SU-DHL-6 (cell line): ENCODE measurements around the gene PDLIM5.

Source experiments
- H2AFZ ChIP-seq: fragments of 200-600 bp; sonication (generic); 2 replicates; pipeline ENCODE4 v1.6.1; 2014; ENCODE audit warnings: low read depth, mild to moderate bottlenecking, moderate library complexity, mixed read lengths, antibody characterized with exemption, low read length; ENCODE audit not compliant: severe bottlenecking
- H3F3A ChIP-seq: fragments of 200-600 bp; shearing (Covaris generic); 2 replicates; pipeline ENCODE4 v1.6.0; 2016; ENCODE audit warnings: antibody characterized with exemption, mild to moderate bottlenecking; ENCODE audit not compliant: insufficient read depth
- H3K27ac ChIP-seq: fragments of 200-600 bp; sonication (generic); 2 replicates; pipeline ENCODE4 v1.5.1; 2016; ENCODE audit warnings: low read depth, mild to moderate bottlenecking, low read length, moderate library complexity, mixed read lengths
- H3K27me3 ChIP-seq: fragments of 200-600 bp; sonication (generic), shearing (Covaris generic); 2 replicates; pipeline ENCODE4 v1.6.0; 2014; ENCODE audit warnings: mild to moderate bottlenecking, low read length
- H3K36me3 ChIP-seq: fragments of 200-600 bp; sonication (generic); 2 replicates; pipeline ENCODE4 v1.6.1; 2014; ENCODE audit warnings: mild to moderate bottlenecking, low read length, mixed read lengths
- H3K4me2 ChIP-seq: fragments of 300-600, 200-600 bp; shearing (Covaris generic), sonication (generic); 2 replicates; pipeline ENCODE4 v1.6.0; 2014; ENCODE audit warnings: low read length, low read depth, mild to moderate bottlenecking; ENCODE audit not compliant: poor library complexity, severe bottlenecking
- H3K4me3 ChIP-seq: fragments of 200-600 bp; sonication (generic); 2 replicates; pipeline ENCODE4 v1.5.1; 2014; ENCODE audit warnings: antibody characterized with exemption, low read length, mild to moderate bottlenecking, mixed read lengths; ENCODE audit not compliant: insufficient read depth, poor library complexity, severe bottlenecking
- H3K79me2 ChIP-seq: fragments of 200-600 bp; sonication (generic); 2 replicates; pipeline ENCODE4 v1.6.1; 2014; ENCODE audit warnings: mild to moderate bottlenecking, low read length, moderate library complexity; ENCODE audit not compliant: insufficient read depth
- H3K9ac ChIP-seq: fragments of 200-600 bp; sonication (generic); 2 replicates; pipeline ENCODE4 v1.7.0; 2014; ENCODE audit warnings: mild to moderate bottlenecking, low read length
- H3K9me2 ChIP-seq: fragments of 200-600 bp; sonication (generic); replicated peaks from 2 replicates; pipeline ENCODE4 v1.6.1; 2014; ENCODE audit warnings: low read length; ENCODE audit not compliant: insufficient read depth
- H3K9me3 ChIP-seq: fragments of 200-600 bp; sonication (generic); 2 replicates; pipeline ENCODE4 v1.6.1; 2014; ENCODE audit warnings: low read length, mixed read lengths; ENCODE audit not compliant: insufficient read depth
- H4K20me1 ChIP-seq: fragments of 200-600 bp; sonication (generic); 2 replicates; pipeline ENCODE4 v1.6.1; 2014; ENCODE audit warnings: low read depth, mild to moderate bottlenecking, antibody characterized with exemption, low read length, moderate library complexity, mixed read lengths
- CTCF ChIP-seq: fragments of 200-600 bp; sonication (generic); IDR thresholded peaks from one replicate; pipeline ENCODE4 v1.5.1; 2017; ENCODE audit warnings: antibody characterized with exemption, mild to moderate bottlenecking, low read length, moderate library complexity; ENCODE audit not compliant: insufficient read depth, poor library complexity, severe bottlenecking
- EZH2phosphoT487 ChIP-seq: fragments of 200-600 bp; sonication (generic), shearing (Covaris generic); conservative IDR thresholded peaks from 2 replicates; pipeline ENCODE4 v1.6.1; 2018; ENCODE audit warnings: mild to moderate bottlenecking, antibody characterized with exemption, low read length, moderate library complexity, mixed read lengths

The PDLIM5 gene

DNA sequence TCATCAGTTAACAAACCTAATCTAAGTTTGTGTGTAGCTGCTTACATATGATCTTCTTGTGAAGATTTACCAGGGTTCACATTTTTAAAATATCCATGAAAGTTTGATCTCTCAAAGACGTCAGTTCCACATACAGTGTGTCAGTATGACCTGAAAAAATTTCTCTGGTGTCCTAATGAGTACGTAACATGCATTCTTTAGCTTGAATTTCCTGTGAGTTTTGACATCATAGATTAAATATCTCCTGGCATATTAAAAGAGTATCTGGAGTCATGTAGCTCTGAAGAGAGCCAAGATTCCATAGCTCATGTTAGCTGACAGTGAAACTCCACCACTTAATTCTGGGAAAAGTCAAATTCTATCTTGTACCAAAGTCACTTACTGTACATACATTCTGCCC lies 43.9 kb upstream of the PDLIM5 start:
- H3F3A ChIP-seq = no peaks in the 10 kb centered on the region
- TF ChIP-seq CTCF (no peak), EZH2phosphoT487 (no peak)
- no peaks in the 10 kb centered on the region for H3K9me2 ChIP-seq
- no peaks in the 10 kb centered on the region for H3K9me3 ChIP-seq
- H3K27ac ChIP-seq = no peak overlapping the region
- H2AFZ ChIP-seq = no peak overlapping the region
- H3K36me3 ChIP-seq = no peaks in the 10 kb centered on the region
- H3K27me3 ChIP-seq = no peaks in the 10 kb centered on the region
- H4K20me1 ChIP-seq = no peaks in the 10 kb centered on the region
- H3K9ac ChIP-seq = no peak overlapping the region
- H3K4me2 ChIP-seq = no peak overlapping the region
- no peaks in the 10 kb centered on the region for H3K79me2 ChIP-seq
- no peak overlapping the region for H3K4me3 ChIP-seq

GRCh38 chr4:94408549-94409374 lies 43.0 kb upstream of the PDLIM5 start:
- no peaks in the 10 kb centered on the region for H3K36me3 ChIP-seq
- no peaks in the 10 kb centered on the region for H3K9me2 ChIP-seq
- no peak overlapping the region for H2AFZ ChIP-seq
- H3K27me3 ChIP-seq = no peaks in the 10 kb centered on the region
- no peaks in the 10 kb centered on the region for H4K20me1 ChIP-seq
- H3F3A ChIP-seq = no peaks in the 10 kb centered on the region
- H3K27ac ChIP-seq = no peak overlapping the region
- TF ChIP-seq CTCF (no peak), EZH2phosphoT487 (no peak)
- H3K9me3 ChIP-seq = no peaks in the 10 kb centered on the region
- H3K9ac ChIP-seq = no peak overlapping the region
- no peak overlapping the region for H3K4me3 ChIP-seq
- no peaks in the 10 kb centered on the region for H3K79me2 ChIP-seq
- no peak overlapping the region for H3K4me2 ChIP-seq

GRCh38 chr4:94409375-94409679 lies 42.4 kb upstream of the PDLIM5 start:
- Histone ChIP-seq H3K27ac (no peak overlapping the region), H2AFZ (no peak overlapping the region), H3K4me3 (no peak overlapping the region)

More at GRCh38 chr4:94409375-94409679, 42.4 kb upstream of the PDLIM5 start:
- H3K9me3 ChIP-seq = no peaks in the 10 kb centered on the region
- H3K9me2 ChIP-seq = no peaks in the 10 kb centered on the region
- H4K20me1 ChIP-seq = no peaks in the 10 kb centered on the region
- H3K9ac ChIP-seq = no peak overlapping the region
- no peak for TF ChIP-seq EZH2phosphoT487
- TF ChIP-seq CTCF = no peak
- no peaks in the 10 kb centered on the region for H3K27me3 ChIP-seq
- H3K36me3 ChIP-seq = no peaks in the 10 kb centered on the region
- H3F3A ChIP-seq = no peaks in the 10 kb centered on the region
- no peaks in the 10 kb centered on the region for H3K79me2 ChIP-seq
- no peak overlapping the region for H3K4me2 ChIP-seq
